Measurements from ENCODE around the gene CCDC80.
A peak's percentile ranks its signal among the peaks of the same experiment; 100 is the strongest.
"Not testable (repeated sequence)": the region's sequence is repeated elsewhere in the genome, so short reads cannot be mapped to it uniquely, and the experiment has no call there.

Gene CCDC80

DNA sequence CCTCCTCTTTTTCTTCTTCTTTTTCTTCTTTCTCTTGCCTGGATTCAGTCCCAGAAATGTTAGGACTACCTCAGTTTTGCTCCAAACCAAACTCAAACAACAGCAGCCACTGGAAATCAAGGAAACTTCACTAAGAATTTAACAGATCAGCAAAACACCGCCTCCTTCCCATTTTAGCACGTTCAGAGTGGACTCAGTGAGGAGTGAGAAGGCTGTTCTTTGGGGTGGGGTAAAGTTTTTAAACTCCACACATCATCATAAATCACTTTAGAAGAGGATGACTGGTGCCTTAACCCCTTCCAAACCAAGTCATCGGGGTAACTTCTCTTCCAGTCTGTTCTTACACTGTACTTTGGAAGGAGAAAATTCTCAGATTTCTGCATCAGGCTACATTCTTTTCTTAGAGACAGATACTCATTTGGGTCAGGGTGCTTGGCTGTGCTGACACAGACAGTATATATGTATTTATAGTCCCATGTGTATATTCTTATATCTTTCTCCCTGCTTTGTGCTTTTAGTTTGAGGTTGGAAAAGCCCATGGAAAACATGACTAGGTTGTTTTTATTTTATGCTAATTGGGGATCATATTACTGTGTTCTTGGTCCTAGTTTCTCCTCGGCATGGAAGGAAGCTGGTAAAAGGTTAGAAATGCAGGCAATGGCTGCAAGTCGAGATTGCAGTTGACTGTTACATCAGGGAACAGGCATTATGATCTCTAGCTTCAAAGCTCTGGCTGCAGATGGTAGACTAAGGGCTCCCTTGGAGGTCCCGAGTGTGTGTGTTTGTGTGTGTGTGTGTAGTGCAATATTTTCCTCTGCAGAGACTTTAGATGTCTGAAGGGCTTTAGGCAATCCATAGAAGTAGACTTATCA is at the start of gene CCDC80:
Gene CCDC80 (minus strand): TSS at position 214 of the 872 bp plus-strand sequence. CDS start 1,238 bp downstream, outside the sequence.
- DNase-seq (ENCODE audit: low read depth in 2 of 2): no peak

GRCh38 chr3:112689989-112690388 is 49.0 kb upstream of the CCDC80 start:
- DNase-seq (ENCODE audit: low read depth in 2 of 2): no peak

GRCh38 chr3:112689385-112689784 is 48.4 kb upstream of the CCDC80 start:
- DNase-seq (ENCODE audit: low read depth in 2 of 2): no peak

GRCh38 chr3:112688819-112689218 is 47.9 kb upstream of the CCDC80 start:
- DNase-seq (ENCODE audit: low read depth in 2 of 2): no peak

GRCh38 chr3:112688085-112688769 is 47.3 kb upstream of the CCDC80 start:
- no peak for DNase-seq (ENCODE audit: low read depth in 2 of 2)

- DNase-seq (ENCODE audit: low read depth in 2 of 2): no peak
Observed at GRCh38 chr3:112687616-112688015, 46.7 kb upstream of the CCDC80 start.

GRCh38 chr3:112687211-112687610 is 46.3 kb upstream of the CCDC80 start:
- DNase-seq (ENCODE audit: low read depth in 2 of 2): no peak

DNA sequence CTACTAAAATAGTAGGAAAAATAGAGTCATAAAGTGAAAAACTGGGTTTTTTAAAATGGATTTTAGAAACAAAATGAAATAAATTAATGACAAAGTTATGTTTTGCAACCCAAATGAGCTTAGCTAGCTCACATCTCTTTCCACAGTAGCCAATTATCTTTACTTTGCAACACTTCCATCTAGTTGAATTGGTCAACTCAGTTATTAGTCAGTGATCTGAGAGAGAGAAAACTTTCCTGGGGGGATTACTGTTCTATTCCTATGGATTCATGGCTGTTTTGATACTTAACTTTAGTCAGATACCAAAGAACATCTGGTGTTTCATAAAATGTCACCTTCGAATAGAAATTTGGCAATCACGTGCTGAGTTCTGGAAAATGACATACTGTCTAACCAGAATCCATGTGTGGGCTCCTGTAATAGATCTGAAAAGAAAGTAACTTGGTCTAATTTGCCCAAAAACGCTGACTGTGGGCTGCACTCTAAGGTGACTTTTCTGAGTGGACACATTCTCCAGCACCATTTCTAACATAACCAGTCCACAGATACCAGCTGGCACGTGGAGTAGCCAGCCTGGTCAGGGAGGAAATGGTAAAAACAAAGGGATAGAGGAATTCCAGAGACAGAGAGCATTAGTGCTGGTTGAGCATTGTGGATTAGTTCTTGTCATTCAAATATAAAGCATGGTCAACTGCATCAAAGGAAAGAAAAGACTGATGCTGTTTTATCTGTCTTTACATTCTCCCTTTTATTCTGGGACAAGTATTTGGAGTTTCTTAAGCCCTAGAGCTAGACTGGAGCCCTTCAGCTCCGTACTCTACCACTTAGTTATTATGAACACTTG is 45.2 kb upstream of the CCDC80 start:
- DNase-seq (ENCODE audit: low read depth in 2 of 2): no peak

GRCh38 chr3:112685420-112685819 is 44.5 kb upstream of the CCDC80 start:
- DNase-seq (ENCODE audit: low read depth in 2 of 2): no peak

DNA sequence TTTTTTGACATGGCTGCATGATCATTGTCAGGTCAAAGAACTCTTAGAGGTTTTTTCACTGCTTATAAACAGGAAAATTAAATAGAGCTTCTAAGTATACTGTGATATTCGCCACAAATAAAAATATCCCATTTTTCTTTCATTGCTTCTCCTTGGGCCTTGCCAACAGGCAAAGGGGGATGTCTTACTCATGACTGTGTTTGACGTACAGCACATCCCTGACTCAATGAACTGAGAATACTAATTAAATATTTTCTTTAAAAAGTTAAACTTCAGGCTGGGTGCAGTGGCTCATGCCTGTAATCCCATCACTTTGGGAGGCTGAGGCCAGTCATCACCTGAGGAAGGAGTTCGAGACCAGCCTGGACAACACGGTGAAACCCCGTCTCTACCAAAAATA is 41.4 kb upstream of the CCDC80 start:
- DNase-seq (ENCODE audit: low read depth in 2 of 2): no peak

- no peak for DNase-seq (ENCODE audit: low read depth in 2 of 2)
Observed at GRCh38 chr3:112681822-112682325, 40.9 kb upstream of the CCDC80 start.

DNA sequence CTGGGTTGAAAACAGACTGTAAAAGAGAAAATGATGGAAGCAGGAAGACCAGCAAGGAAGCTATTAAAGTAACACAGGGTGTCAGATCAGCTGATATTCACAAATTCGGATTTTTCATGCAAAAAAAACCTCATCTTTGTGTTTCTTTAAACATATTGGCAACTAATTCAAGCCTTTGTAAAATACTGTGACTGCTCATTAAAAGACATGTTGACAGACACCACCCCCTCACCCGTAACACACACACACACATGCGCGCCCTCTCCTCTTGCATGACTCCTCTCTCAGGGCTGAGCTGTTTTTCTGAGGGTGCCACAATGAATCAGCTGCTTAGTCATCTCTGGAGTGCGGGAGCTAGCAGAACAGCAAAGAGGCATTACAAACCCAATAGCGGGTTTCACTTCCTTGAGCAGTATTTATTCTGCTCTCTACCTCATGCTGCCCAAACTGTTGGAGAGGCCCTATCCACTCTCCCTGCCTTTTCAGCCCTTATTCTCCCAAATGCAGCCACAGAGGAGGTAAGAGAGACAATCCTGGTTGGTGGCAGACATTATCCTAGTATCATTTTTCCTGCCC is 35.8 kb upstream of the CCDC80 start:
- DNase-seq (ENCODE audit: low read depth in 2 of 2): peak; percentile 79 to 85

- no peak for DNase-seq (ENCODE audit: low read depth in 2 of 2)
Observed at GRCh38 chr3:112675943-112676535, 35.1 kb upstream of the CCDC80 start.

DNA sequence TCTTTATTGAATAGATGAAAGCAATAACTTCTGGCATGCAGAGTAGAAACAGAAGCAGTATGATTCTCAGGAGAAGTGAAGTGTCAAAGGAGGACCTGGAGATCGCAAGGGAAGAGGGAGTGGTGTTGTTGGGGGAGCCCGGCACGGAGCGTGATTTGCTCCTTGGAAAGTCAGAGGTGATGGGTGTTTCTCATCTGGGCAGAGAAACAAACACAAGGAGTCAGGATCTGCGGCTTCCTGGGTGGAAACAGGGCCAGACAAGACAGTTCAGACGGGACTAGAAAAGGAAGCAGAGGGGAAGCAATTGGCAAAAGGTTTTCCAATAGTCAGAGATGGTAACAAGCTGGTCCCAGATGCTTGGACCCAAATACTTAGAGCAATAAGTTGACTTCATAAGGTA is 34.4 kb upstream of the CCDC80 start:
- no peak for DNase-seq (ENCODE audit: low read depth in 2 of 2)

DNA sequence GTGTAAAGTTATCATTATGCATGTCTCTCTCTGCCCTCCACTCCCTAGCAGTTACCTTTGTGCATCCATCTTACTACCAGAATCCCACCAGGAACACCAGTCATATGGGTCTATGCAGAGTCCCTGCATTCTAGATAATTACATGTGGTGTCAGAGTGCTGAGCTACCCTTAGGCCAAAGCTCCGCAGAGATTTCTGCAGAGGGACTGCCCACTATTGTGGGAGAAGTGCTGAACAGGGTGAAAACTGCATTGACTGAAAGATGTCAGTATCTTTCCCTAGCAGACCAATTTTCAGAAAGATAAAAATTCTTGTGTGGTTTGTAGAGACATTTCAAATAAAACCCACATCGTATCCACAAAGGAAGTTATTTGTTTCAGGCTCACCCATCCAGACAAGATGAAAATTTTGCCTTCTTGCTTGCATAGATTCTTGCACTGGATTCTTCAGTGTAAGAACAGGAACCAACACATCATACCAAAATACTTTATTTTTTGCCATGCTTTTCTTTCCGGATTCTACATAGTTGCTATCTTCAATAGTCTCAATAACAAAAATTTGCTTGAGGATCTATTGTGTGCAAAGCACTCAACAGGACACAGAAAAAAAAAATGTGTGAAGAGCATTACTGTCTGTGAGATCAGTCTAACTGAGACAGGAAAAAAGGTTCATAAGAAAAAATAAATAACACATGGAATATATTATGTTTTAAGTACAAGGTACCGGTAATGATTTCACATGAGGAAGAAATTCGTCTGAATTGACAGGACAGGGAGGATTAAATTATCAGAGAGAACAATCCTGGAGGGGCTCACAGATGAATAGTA is 32.0 kb upstream of the CCDC80 start:
- DNase-seq (ENCODE audit: low read depth in 2 of 2): peak in 1 of 2 donors; percentile 1

DNA sequence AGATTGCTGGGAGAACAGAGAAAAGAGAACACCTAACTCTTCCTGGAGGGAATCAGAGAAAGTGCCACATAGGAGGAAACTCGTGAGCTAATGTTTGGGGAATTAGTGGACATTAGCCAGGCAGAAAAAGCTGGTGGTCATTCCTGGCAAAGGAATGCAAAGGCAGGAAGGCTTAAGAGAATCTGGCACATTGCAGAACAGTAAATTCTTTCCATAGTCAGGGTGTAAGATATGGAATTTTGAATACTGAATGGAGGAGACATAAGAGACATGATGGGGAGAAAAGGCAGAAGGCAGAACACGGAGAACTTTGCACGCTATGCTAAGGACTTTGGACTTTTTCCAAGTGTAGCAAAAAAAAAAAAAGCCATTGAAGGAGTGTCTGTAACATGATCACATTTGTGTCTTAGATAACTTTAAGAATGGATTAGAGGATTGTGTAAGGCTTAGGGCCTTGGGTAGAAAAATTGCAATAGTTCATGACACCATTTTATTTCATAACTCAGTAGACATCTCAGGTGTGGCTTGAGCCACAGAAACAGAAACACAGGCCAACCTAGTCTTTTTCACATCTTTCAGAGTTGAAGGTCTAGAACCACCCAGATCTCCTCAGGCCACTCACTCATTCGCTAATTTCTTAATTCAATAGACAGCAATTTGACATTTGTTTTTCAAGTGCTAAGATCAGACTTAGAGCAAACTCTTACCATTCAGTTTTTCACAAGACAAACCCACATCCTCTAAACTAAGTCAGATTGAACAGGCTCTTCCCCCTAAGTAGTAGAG is 31.2 kb upstream of the CCDC80 start:
- no peak for DNase-seq (ENCODE audit: low read depth in 2 of 2)

- no peak for DNase-seq (ENCODE audit: low read depth in 2 of 2)
Observed at GRCh38 chr3:112670824-112671223, 29.9 kb upstream of the CCDC80 start.

GRCh38 chr3:112667599-112667998 is 26.7 kb upstream of the CCDC80 start:
- no peak for DNase-seq (ENCODE audit: low read depth in 2 of 2)

DNA sequence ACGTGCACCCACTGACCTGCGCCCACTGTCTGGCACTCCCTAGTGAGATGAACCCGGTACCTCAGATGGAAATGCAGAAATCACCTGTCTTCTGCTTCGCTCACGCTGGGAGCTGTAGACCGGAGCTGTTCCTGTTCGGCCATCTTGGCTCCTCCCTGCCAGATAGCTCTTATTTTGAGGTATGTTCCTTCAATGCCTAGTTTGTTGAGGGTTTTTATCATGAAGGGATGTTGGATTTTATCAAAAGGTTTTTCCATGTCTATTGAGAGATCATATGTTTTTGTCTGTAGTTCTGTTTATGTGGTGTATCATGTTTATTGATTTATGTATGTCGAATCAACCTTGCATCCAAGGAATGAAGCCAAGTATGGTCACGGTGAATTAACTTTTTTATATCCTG is 24.1 kb upstream of the CCDC80 start:
- DNase-seq (ENCODE audit: low read depth in 2 of 2): not testable (repeated sequence)
